Stimulated activated CD4-positive, alpha-beta T cell treated with anti-CD3 and anti-CD28 coated beads, TNF-alpha, amount 100 ng/mL, for 48 hours (primary cell): ENCODE measurements around the gene STK24.

ENCODE experiments used
- DNase-seq, 3 donors: peaks; one replicate each; pipeline ENCODE4 v3.0.0-alpha.2; 2020; ENCODE audit warnings: low read depth in 3 of 3

STK24 gene

DNA sequence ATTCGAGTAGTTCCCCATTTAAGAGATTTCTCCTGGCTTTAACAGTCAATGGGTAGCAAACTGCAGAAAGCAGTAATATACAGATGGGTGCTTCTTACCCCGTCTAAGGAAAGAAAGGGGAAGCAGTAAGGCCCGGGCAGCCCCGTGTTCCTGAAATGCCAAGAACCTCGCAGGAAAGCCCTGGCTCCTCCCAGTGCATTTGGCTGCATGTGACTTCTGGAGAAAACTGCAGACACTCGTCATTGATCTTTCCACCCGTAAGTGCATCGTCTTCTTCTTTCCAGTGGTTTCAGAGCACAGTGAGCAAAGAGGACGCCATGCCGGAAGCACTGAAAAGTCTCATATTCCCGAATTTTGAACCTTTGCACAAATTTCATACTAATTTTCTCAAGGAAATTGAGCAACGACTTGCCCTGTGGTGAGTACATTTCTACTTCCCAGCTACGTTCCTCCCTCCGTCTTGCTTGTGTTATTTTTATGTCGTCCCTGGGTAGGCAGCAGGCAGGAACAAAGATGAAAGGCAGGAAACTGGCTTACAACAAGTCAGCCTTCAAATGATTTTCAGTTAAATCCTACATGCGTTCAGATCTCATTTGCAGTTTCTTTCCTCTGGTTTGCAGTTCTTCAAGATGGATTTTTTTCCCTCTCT is 165.2 kb downstream of the STK24 start:
- DNase-seq = no peak

DNA sequence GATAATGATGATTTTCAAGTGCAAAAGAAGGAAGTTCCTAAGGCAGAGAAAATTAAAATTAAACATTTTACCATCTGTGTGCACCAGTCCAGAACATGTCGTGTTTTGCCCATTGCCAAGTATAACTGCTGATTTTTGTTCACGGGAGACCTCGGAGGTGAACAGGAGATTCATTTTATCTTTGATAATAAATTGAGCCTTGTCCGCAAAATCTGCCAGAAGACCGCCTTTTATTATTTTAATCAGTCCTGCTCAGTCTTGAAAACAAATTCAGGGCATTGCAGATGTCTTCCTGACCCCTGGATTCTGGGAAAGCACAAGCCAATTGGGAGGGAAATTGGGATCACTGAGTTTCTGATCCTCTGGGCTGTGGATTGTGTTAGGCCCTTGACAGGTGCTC is 165.9 kb downstream of the STK24 start:
- DNase-seq = no peak

DNA sequence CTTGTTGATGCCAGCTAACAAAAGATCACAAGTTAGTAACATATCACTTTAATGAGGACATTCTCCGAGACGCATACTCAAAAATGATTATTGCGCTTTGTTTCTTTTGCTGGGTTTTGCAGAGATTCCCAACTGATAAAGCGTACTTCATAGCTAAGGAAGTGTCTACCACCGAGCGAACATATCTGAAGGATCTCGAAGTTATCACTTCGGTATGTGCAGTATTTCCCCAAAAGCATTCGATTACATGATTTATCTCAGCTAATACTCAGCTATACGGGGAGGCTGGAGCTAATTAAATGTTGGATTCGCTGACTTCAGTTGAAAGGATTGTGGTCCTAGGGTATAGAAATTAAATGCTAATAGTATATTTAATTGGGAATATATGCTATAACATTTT is 166.3 kb downstream of the STK24 start:
- no peak for DNase-seq

DNA sequence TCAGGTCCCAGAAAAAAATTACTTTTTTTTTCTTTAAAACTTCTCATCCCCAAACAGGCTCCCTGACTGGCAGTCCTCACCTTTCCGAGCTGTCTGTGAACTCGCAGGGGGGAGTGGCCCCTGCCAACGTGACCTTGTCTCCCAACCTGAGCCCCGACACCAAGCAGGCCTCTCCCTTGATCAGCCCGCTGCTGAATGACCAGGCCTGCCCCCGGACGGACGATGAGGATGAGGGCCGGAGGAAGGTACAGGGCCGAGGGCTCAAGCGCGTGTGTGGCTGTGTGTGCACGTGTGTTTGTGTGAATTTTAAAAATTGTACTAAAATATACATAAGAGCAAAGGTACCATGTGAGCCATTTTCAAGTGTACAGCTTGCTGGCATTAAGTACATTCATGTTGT is 167.6 kb downstream of the STK24 start:
- DNase-seq = no peak

DNA sequence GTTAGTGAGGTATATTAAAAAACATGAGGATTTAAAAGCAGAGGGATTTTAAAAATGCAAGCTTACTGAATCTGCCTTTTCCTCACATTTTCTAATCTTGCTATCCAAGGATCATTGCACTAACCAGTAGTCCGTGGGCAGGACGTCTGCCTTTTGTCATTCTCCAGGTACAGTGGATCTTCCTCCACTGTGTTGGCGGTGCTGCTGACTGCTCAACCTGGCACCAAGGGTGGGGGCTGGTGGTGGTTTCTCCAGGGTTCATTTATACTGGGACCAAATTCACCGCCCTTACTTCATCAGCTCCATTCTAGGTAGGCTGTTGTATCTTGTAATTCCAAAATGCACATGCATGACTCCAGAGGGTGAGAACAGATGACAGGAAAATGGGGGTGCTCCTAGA is 169.3 kb downstream of the STK24 start:
- DNase-seq = no peak

DNA sequence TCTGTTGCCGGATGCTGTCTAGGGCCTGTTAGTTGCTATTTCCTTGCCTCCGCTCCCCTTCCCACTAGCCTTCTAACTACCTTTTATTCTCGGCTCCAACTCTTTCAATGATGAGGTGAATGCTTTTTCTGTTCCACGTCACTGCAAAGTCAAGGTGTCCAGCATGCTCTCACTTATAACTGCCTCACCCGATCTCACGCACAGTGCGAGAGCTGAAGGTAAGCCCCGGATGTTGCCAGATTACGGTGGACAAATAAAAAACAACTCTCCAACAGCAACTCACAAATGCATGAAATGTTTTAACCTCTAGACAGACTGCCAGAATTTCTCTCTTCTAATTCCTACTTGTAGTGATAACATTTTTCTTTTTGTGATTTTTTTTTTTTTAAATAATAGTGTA is 169.9 kb downstream of the STK24 start:
- DNase-seq = no peak

DNA sequence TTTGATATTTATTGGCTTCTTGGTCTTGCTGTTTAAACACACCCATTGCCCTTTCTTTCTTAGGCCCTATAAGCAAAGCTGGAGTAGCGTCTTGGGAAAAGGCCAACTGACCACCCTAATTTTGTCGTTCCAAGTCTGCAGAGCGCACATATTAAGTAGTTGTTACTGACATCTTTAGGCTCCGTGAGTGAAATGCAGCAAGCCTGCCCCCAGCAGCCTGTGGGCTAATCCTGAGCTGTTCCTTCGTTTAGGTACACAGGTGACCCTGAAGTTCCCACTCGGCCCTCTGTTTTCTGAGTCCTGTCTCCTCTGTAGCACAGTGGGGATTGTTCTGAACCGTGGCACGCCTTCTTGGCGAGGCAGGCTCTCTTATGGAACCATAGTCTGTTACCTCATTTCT is 170.5 kb downstream of the STK24 start:
- no peak for DNase-seq

DNA sequence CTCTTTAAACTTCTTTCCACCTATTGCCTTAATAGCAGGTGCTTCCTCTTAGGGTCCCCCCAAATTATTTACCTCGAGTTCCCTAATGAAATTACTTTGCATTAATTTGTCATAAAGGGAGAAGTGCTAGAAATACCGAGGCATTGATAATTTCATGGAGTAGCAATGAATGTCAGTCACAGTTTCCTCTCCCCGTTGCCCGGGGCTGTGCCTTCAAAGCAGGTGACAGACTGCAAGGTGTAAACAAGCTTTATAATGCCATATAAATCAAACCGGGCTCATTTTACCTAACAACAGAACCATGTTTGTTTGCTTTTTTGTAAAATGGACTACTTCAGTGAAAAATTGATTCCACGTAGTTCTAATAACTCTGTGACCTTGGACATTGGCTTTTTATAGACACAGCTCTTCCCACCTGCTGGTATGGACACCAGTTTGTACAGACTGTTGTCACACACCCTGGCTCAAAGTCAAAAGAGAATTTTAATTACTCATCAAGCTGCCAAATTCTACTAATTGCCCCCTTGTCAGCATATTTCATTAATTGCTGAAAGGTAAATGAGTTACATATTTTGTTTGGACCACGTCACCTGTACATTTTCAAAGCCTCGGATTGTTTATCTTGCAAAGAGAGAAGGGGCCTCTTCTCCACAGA is 171.1 kb downstream of the STK24 start:
- DNase-seq = no peak

DNA sequence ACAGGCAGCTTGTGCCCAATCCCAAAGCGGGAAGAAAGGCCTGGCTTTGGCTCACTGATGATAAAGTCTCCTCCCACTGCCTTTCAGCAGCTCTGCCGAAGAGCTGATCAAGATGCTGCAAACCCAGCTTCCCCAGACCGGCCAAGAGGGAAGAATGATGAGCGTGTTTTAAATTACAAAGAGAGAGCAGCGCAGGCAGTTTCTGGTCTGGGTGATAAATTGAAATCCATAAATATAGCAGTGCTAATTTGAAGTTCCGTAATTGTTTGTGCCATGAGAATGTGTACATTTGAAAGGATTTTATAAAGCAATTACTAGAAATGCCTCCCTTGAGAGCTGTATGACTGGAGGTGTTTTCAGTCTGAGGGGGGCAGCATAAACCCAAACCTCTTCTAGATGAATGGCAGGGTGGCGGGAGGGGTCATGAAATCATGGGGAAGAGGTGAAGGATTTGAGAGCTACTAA is 171.8 kb downstream of the STK24 start:
- no peak for DNase-seq

DNA sequence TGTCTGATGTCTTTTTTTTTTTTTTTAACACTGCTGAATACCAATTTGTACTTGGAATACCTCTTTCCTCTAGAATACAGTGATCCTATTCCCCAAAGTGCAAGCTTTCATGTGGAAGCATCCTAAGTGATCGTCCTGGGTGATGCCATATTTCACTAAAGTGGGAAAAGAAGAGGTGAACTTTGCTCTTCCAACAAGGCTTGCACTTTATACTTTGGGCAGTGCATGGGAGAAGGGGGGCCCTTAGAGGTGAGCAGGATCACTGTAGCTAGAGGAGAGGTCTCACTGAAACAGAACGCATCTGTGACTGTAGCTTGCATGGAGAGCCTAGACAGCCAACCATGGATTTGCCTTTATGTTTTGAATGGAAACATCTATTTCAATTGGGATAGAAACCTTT is 173.8 kb downstream of the STK24 start:
- DNase-seq = no peak

DNA sequence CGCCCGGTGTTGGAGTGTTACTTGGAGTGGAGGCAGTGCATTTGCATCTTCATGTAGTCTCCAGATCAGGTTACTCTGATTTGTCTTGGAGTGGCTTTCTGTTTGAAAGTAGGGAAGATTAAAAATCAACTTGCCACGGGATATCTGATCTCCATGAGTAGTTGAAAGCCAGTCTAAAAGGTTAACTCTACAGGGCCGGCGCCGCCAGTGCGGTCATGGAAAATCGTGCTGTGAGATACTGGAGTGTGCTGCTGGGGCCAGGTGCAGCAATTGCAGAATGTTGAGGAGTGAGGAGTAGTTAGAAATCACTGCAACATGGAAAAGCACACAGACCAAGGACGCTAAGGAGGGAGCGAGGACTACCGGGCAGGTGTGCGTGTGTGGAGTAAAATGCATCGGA is 175.0 kb downstream of the STK24 start:
- DNase-seq = no peak

DNA sequence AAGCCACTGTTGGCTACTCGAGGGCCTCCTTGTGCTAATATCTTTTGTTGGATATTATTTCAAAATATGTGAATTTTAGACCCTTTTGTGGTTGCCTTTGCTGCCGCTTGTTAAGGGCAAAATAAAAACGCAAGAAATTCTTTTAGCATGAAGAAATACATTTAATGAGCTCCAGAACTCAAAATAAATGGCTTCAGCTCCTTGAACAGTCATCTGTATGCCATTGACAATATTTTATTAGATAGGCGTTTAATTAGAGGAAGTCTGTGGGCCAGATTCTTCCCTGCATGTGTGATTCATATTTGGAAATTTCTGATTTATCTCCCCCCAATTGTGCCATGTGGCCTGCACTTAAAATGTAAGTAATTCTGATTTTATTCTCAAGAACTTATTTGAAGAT is 177.2 kb downstream of the STK24 start:
- DNase-seq = no peak

DNA sequence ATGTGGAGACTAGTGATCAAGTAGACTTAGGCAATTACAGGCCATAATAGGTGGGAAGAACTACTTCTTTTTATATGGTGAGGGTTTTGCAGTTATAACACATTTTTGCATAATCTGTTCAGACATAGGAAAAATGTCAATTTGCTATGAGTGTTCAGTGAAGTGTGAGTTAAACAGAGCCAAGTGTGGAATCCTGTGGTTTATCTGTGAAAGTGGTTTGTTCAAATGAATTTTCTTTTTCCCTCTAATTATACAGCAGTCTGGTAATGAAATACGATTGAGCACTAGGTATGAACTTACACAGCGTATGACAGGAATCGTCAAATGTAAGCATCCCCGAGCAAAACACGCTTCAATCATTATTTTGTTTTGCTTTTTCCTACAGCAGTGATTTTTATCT is 178.3 kb downstream of the STK24 start:
- DNase-seq = no peak

DNA sequence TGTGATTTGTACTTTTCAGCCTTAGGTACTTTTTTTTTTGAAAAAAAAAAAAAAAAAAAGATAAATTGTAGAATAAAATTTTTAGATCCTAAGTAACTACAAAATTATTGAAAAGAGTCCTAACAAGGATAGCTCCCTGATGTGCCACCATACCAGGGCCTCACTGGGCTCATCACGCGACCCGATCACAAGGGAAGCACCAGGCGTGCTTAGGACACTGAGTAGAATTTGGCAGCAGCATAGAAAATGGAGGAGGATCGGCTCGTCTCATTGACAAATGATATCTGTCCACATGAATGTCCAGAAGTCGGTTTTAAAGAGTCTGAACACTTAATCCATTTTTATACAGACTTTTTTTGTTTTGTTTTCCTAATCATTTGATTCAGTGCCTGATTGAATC is 179.0 kb downstream of the STK24 start:
- no peak for DNase-seq

DNA sequence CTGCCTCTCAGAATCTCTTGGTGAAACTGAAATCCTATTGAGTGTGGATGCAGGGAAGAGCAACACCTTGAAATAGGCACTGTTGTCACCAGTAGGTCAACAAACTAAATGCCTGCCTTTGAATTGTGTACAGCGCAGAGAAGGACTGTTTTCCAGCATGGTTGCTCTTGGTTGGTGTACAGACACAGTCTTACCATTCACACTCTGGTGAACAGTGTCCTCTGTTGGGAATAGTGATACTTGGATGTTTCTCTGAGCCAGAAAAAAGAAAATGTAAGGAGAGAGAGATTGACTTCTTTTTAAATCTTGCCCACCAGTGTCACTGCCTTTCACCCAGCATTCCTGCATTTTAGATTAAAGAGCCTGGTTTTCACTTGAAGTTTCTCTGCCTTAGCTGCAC is 179.7 kb downstream of the STK24 start:
- DNase-seq = no peak

DNA sequence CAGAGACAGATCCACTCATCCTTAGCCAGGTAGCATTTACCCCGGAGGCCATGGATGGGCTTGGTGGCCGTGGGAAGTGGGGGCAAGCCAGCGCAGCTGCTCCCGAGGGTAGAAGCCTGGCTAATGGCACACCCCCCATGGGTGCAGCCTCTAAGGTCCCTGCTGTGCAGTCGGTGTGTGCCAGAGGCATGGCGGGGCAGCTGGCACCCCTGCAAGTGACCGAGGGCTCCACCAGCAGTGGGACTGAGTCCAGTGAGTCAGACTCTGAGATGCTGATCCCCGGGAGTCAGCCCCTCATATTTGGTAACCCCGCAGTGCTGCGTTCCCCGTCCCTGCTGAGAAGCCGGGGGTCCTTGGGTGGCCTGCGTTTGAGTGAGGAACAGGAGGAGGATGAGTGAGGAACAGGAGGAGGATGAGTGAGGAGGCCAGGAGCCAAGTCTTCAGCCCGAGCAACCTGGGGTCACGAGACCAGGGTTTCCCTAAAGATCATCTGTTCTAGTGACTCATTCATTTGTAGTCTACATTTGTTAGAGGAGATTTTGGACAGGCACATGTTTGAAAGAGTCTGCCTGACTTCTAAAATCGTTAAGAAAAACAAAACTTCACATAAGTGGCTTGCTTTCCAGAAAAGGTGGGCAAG is 180.7 kb downstream of the STK24 start:
- DNase-seq = no peak
